Fibroblast of mammary gland (primary cell): ENCODE results near the gene MAPK14.

ENCODE experiments used
- DNase-seq: peaks from one replicate; pipeline ENCODE4 v3.0.0-alpha.2; 2010; ENCODE audit warnings: low read depth
- H3K4me3 ChIP-seq: 2 replicates; pipeline ENCODE4 v1.5.1; 2011; ENCODE audit warnings: low read depth, mild to moderate bottlenecking, low read length, moderate library complexity; ENCODE audit not compliant: control insufficient read depth
- CTCF ChIP-seq: conservative IDR thresholded peaks from 2 replicates; pipeline ENCODE4 v1.5.1; 2011; ENCODE audit warnings: low read depth, low read length, inconsistent platforms; ENCODE audit not compliant: control insufficient read depth, insufficient read depth

The MAPK14 gene

GRCh38 chr6:36155662-36156061, 128.1 kb downstream of the MAPK14 start:
- no peak overlapping the region for H3K4me3 ChIP-seq
- TF ChIP-seq CTCF: no peak
- DNase-seq: no peak

- H3K4me3 ChIP-seq: no peak overlapping the region
- DNase-seq: peak; percentile 38
- no peak for TF ChIP-seq CTCF
Observed at GRCh38 chr6:36160147-36160760, 132.6 kb downstream of the MAPK14 start.
